PFSK-1 (cell line): ENCODE data around the gene ARHGEF3.

Source experiments
- POLR2AphosphoS5 ChIP-seq: IDR thresholded peaks from 2 replicates; pipeline ENCODE4 v1.6.1; 2012; ENCODE audit warnings: low read depth, mild to moderate bottlenecking, control low read depth, low read length, moderate library complexity
- SIN3A ChIP-seq: IDR thresholded peaks from 2 replicates; pipeline ENCODE4 v1.6.1; 2012; ENCODE audit warnings: mild to moderate bottlenecking, low read length, moderate library complexity, borderline replicate concordance; ENCODE audit not compliant: insufficient read depth
- TAF1 ChIP-seq: IDR thresholded peaks from 2 replicates; pipeline ENCODE4 v1.6.1; 2012; ENCODE audit warnings: low read length, control low read depth, borderline replicate concordance; ENCODE audit not compliant: insufficient read depth

GRCh38 chr3:56829533-56829932 lies 27.8 kb upstream of the ARHGEF3 start:
- no peak for TF ChIP-seq TAF1
- TF ChIP-seq POLR2AphosphoS5: no peak
- TF ChIP-seq SIN3A: no peak
